ENCODE measurements around the gene SNAPIN.

SNAPIN gene, protein sequence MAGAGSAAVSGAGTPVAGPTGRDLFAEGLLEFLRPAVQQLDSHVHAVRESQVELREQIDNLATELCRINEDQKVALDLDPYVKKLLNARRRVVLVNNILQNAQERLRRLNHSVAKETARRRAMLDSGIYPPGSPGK

DNA sequence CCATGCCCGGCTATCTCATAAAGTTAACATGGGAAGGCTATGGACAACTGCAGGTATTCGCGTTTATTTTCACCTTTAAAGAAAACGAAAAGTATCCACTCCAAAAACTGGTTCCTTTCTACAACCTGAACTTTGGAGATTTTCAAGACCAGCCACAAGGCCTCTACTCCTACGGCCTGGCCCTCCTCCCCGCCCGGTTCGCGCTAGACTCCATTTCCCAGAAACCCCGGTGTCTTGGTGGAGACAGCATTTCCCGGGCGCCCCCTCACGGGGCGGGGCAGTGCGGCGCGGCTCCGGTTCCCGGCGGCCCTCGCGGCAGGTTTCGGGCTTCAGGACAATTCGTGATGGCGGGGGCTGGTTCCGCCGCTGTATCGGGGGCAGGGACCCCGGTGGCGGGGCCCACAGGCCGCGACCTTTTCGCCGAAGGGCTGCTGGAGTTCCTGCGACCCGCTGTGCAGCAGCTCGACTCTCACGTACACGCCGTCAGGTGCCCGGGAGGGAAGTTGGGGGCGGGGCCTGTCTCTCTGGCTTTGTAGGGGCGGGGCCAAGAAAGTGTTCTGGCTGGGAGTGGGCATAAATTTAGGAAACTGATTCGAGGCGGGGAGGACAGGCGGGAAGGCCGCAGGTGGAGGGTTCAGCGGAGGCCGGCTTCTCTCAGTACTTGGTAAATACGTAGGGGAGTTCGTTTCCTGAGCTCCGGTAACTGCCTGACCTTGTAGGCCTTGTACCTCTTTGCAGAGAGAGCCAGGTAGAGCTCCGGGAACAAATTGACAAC lies at the start of gene SNAPIN:
Gene SNAPIN, plus strand, starts transcription at position 304 of the 775 bp plus-strand sequence. Its CDS starts 41 bp downstream, at position 345.
- DNase-seq = peak; percentile 79

DNA sequence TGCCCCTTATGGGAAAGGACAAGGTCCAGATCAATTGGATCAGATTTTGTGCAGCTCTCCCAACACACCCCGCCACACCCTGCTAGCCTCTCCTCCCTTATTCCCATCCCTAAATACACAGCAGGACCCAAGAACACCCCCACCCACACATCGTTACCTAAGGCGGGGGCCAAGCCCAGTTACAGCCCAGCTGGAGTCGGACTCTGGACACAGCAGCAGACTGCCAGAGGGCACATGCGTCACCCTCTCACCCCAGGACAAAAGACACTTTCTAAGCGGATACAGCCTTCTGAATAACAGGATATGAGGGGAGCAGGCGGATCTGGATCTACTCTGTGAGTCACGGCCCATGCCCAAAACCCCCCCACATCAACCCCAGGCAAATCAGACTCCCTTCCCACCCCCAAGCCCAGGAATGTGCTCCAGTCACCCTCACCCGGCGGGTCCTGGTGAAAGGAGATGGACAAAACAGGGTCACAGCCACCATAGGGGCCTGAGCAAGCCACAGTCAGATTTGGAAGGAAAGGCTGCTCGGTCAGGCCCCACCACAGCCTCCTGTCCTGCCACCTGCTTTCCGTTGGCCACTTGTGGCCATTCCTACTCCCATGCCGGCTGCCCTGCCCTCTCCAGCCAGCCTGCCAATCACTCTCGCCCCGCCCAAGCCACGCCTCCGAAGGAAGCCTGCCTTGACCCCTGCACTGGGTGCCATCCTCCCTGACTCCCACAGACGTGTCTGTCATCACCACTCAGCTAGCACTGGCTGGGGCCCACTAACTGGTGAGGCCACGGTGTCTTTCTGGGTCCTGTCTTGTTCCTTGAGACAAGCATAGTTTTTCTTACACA lies 49.5 kb upstream of the SNAPIN start:
- DNase-seq = no peak

DNA sequence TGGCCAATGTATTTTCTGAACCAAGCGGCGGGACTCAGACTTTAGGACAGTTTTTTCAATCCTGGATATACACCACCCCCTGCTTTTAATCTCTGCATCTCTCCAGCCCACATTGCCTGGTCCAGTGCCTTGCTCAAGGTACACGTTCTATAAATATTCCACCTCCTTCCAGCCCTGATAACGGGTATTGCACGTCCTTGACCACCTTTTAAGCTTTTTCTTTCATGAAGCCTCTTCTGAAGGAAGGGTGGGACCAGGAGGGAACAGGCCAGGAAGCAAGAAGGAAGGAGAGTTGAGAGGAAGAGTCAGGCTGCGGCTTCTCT lies 49.0 kb upstream of the SNAPIN start:
- DNase-seq = no peak

DNA sequence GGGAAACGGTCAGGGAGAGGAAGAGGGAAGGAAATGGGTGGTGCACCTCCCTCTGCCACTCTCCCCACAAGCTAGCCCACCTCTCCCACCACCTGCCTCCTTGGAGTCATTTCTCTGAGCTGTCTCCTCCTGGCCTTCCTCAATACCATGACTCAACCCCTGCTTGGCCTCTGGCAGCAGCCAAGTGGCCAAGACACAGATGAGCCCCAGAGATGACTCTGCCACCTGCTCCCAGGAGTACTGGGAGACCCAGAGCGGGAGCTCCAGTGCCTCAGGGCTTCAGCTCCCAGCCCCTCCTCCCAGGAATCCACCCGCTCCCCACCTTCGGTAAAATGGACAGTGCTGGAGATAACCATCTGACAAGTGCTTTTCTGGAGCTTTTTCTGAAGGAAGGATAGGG lies 48.2 kb upstream of the SNAPIN start:
- no peak for DNase-seq

DNA sequence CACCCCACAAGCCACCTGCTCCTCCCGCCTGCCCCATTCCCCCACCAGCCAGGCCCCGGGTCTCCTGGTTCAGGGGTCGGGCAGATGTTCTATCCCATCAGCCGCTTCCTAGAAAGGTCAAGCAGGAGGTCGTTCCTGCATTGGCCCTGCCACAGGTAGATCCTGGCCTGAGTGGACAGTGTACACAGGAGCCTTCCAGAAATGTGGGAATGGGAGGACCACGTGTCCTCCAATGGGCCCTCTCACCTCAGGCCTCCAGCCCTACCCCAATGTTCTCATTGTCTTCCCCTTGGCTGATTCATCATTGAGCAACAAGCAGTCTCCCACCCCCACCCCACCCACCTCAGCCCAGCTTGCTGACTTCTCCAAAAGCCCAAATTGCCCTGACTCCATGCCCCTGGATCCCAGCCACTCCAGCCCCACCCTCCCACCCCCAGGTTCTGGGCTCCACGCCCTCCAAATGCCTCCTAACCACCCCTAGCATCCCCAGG lies 47.6 kb upstream of the SNAPIN start:
- DNase-seq = no peak

DNA sequence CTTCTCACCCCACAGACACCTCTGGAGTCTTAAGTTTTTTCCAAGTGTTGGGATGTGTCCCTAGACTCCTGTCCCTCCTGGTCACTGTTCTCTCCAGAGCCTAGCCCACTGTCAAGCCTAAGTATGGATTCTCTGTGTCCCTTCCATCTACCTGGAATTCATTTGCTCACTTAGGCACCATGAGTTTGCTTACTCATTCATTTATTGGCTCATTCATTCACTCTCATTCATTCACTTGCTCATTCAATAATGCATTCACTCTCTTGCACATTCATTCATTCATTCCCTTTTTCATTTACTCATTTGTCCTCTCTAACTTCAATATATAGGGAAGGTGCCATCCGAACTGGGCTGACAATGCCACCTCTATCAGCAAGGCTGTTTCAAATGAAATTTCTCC lies 47.1 kb upstream of the SNAPIN start:
- no peak for DNase-seq

DNA sequence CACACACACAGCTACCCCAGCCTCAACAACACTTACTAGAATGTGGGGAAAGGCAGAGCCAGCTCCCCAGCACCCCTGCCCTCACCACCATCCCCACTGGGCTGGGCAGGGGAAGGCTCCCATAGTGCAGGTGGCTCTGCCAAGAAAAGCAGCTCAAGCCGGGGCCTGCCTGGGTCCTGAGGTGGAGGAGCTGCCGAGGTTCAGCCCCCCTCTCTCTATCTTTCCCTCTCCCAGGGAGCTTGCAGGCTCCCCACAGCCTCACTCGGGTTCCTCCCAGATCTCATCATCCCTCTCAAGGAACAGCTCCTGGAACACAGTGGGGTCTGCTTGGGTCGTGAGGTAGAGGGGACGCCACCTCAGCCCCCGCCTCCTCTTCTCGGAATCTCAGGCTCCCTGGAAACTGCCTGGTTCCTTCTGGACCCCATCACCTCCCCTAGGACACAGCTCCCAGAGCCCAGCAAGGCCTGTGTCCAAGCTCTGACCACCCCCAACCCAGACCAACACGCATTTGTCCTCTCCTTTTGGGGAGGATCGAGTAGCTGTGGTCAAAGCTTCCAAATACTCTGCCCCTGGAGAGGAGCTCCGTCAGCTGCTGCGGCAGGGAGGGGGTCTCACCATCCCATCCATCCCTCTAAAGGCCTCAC lies 46.3 kb upstream of the SNAPIN start:
- DNase-seq = no peak

DNA sequence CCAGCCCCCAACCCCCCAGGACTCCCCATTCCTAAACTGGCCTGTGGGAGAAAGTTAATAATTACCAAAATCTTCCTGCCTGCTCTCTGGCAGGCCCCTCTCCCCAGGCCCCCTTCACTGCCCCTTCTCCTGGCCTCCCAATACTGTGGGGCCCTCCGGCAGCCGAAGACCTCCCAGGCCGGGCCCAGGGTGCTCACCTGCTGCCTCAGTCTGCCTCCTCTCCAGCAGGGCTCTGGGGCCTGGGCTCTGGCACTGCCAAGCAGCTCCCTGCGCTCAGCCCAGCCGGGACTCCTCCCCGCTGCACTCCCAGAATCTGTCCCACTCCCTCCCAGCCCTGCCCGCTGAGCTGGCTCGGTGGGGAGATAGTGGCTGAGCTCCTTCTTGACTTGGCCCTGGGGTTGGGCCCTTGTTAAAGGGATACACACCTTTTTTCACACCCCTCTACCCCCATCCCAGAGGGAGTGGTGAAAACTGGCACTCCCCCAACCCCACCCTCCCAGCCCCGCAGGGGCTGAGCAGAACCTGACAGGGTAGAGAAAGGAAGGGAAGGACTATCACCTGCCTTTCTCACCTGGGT lies 45.7 kb upstream of the SNAPIN start, which contains the start of gene S100A16:
Gene S100A16, minus strand, starts transcription at position 383 of the 577 bp plus-strand sequence. CDS start 4,986 bp downstream, outside the sequence.
- no peak for DNase-seq

DNA sequence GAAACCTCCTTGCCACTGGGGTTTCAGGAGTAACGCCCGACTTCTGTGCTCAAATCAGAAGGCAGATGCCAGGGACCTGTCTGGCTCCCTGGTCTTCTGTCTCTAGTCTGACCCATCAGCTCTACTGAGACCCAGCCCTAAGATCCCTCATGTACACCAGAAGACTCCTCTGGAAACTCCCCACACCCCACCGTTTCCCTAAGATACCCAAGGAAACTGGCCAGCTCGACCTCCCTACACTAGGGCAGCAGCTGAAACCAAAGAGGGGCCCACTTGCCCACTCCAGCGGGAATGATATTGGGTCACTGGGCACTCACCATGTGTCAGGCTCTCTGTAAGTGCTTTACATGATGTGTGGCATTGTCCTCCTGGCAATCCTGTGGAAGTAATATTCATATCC lies 45.1 kb upstream of the SNAPIN start:
- no peak for DNase-seq

DNA sequence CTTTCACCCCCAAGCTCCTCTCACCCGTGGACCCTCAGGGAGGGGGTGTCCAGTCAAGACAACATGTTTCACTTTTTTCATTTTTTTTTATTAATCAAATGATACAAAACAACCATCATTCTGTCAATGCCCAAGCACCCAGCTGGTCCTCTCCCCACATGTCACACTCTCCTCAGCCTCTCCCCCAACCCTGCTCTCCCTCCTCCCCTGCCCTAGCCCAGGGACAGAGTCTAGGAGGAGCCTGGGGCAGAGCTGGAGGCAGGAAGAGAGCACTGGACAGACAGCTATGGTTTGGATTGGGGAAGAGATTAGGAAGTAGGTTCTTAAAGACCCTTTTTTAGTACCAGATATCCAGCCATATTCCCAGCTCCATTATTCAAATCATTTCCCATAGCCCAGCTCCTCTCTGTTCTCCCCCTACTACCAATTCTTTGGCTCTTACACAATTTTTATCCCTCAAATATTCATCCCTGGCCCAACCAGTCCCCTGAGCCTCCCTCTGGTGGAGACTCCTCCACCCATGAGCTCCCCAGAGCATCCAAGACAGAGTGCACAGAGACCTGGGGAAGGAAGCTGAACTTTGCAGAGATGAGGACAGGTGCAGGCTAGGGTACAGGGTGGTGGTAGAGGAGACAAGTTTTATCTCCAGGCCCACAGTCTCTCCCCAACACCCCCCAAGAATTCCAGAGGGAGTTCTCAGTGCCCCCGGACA lies 44.2 kb upstream of the SNAPIN start:
- DNase-seq = no peak

DNA sequence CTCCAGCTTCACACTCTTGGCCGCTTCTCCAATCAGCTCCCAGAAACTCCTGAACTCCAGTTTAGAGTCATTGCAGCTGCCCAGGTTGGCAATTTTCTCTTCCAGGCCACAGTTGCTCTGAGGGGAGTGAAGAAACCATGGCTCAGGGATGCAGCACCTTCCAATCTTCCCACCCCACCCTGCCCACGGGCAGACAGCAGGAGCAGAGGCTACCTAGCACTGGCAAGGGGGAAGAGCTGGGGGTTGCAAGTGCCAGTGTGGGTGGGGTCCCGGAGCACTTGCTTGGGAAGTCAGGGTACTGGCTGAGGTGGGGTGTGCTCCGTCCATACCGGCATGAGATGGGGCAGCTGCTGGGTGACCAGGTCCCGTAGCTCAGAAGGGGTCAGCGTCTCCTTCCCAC lies 43.6 kb upstream of the SNAPIN start:
- DNase-seq = no peak

DNA sequence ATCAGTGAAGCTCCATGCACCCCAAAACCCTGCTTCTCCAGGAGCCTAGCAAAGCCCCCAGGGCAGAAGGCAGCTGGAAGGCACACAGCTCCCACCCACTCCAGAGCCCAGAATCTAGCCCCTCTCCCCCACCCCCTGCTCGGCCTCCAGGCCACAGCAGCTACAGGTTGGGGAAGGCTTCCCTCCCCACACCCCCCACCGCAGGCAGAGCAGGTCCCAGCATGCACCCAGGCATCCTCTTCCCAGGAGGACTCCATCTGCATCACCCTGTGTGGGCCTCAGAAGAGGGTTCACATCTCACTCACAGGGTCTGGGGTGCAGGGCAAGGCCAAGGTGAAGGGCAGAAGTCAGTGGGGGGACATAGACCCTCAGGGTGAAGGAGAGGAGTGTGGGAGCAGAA lies 43.1 kb upstream of the SNAPIN start:
- no peak for DNase-seq

DNA sequence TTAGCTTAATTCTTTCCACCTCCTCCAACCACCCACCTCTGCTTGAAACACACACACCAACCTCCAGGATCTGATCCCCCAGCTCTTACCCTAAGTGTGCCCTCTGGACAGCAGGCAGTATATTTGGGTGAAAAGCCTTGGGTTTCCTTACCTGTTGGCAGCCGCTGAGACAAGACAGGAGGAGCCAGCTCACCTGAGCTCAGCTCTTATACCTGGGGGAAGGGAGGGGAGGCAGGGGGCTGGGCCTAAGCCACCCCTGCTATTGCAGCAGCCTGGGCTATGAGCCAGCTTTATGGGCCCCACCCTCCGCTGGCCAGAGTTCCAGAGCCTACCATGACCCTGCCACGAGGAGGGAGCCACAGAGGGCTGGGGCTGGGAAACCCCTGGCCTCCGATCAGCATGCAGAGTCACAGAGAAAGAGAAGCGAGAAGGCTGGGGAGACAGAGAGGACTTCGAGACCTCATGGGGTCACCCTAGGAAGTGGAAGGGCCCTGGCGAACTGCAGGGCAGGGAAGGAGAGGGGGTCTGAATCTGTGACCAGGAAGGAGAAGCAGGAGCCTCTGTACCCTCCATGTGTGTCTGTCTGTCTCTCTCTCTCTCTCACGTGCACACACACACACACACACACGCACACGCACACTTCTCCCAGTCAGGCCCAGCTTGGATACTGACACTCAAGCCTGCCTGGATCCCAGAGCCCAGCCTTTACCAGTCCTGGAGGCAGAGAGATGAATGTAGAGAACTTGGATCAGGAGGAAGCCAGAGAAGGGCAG lies 42.2 kb upstream of the SNAPIN start, which contains the start of gene S100A14:
Gene S100A14, minus strand, starts transcription at position 182 of the 773 bp plus-strand sequence. CDS start 467 bp downstream, outside the sequence.
- no peak for DNase-seq

DNA sequence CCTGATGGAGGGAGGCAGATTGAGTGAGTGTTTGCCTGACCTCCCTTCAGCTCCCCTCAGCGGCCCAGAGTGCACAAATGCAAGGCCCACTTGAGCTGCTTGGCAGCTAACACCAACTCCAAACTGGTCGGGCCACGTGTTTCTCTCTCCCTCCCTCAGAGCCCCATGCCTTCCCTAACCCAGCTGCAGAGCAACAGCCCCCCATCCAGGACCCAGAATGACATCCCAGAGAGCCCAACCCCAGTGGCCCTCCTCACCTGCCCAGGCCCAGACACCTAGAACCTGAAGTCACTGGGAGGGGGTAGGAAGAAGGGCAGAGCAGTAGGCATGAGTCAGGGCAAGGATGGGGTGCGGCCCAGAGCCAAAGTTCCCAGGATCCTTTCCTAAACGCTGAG lies 41.6 kb upstream of the SNAPIN start:
- DNase-seq = no peak

DNA sequence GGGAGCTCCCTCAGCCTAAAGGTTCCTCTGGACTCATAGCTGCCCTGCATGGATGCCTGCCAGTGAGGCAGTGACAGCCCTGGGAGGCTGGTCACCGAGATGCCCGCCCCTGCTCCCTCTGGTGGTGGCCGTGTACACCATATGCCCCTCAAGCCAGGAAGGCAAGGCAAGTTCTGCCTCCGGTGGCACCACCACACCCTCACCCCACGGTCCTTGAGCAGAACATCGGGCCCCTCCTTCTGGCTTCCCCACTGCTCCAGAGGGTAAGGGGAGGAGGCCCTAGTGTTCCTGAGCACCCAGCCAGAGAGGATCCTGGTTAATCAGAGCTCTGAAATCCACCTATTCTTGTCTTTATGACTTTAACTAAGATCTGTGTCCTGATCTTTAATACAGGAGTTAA lies 40.8 kb upstream of the SNAPIN start:
- DNase-seq = no peak

DNA sequence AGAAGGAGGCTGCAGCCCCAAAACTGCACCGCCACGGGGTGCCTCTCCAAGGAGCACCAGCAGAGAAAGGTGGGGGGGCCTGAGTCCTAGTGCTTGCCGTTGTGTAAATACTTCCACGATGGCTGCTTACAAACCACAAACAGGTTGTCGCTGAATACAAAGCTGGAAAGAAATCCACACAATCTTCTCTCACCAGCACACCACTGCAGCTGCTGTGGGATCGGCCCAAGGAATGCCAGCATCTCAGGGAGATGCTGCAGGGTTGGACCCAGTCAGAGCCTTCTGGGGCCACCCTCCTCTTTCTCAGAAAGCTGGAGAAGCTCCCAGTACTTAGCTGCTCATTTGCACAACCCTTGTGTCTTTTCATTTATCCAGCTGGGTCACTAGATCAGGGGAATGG lies 39.3 kb upstream of the SNAPIN start:
- no peak for DNase-seq

DNA sequence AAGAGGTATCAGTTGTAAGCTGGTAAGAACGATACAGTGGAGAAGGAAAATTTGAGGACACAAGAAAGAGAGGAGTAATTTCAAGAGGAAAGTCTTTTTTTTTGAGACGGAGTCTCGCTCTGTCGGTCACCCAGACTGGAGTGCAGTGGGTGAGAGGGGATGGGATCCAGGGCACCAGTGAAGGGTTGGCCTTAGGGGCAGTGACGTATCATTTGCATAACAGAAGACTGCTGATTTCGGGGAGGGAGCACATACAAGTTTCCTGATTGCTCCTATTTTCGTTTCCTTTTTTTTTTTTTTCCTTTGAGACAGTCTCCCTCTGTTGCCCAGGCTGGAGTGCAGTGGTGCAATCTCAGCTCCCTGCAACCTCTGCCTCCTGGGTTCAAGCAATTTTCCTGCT lies 35.4 kb upstream of the SNAPIN start:
- no peak for DNase-seq

DNA sequence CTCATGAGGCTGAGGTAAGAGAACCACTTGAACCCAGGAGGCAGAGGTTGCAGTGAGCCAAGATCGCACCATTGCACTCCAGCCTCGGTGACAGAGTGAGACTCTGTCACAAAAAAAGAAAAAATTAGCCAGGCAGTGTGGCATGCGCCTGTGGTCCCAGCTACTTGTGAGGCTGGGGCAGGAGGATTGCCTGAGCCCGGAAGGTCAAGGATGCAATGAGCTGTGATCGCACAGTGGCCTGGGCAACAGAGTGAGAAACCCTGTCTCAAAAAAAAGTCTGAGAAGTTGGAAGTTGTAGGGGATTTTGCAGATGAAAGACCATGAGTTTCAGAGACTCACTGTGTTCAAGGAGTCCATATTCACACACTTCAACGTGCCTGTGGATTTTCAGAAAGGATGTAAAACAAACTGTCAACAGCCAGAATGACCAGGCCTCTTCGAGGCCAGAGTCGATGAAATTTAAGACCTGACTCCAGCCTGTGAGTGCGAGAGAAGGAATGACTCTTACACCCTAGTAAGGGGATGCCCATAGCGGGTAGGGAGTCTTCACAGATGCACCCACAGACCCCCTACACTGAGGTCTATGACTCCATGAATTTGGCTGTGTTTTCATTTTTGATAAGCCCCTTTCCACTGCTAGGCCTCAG lies 33.4 kb upstream of the SNAPIN start:
- DNase-seq = no peak

DNA sequence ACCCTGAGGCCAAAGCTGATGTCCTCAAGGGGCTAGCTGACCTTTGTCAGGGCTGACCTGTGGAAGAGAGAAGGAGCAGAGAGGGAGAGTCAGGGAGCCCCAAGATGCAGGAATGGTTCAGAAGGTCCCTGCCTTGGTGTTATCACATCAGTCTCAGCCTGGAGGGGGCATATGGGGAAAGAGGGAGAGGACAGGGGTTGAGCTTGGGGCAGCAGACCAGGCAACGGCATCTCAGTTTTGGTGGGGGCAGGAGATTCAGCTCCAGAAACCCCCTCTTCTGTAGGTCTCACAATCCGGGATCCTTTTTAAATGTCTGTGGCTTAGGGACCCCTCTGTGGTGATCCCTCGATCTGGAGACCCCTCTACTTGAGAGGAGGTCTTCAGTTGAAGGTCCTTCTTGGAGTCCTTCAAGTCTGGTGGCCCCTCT lies 32.0 kb upstream of the SNAPIN start:
- no peak for DNase-seq

DNA sequence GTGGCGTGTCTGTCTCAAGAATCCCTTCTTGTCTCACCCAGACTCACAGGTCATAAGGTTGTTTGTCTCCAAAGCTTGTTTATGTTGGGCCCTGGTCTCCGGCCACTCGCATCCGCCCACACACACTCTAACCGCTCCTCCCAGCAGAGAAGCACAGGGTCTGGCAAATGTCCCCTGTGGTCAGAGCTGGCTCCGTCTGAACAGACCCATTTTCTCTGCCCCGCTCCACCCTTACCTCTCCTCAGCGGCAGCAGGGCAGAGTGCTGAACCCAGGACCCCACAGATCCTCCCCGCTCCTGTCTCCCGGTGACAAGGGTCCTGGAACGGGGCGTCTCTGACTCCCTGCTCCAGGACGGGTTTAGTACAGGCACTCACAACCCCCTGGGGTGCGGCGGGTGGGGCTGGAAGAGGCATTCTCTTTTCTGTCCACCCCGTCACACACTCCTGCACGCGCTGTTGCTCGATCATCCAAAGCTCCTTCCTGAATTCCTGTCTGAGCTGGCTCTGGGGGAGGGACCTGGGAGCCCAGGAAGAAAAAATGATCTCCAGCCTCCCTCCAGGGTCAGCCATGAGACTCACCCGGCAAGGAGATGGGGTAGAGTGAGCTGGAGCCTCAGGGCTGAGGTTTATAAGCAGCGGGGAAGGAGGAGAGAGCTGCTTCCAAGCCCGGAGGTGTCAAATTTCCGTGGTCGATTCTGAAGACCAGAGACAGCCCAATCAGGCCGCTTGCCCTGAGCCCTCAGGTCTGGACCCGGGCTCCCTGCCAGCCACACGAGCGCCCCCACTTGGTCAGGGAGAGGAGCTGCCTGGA lies 31.4 kb upstream of the SNAPIN start, which contains the start of gene S100A13:
Gene S100A13, minus strand, starts transcription at position 602 of the 811 bp plus-strand sequence. CDS start 1,033 bp downstream, outside the sequence.
- no peak for DNase-seq
